ENCODE results near the gene TMEM143. TPM values are rescaled to one million over a fixed set of nuclear protein-coding genes. Genes with fewer than 3 reads are reported as not detected.

TMEM143 gene
- total RNA-seq (2022; extraction: Qiagen RNA extraction; ENCODE audit: low read depth): 3.7 to 5.7 TPM (median 3.9 TPM) in 5 replicates

DNA sequence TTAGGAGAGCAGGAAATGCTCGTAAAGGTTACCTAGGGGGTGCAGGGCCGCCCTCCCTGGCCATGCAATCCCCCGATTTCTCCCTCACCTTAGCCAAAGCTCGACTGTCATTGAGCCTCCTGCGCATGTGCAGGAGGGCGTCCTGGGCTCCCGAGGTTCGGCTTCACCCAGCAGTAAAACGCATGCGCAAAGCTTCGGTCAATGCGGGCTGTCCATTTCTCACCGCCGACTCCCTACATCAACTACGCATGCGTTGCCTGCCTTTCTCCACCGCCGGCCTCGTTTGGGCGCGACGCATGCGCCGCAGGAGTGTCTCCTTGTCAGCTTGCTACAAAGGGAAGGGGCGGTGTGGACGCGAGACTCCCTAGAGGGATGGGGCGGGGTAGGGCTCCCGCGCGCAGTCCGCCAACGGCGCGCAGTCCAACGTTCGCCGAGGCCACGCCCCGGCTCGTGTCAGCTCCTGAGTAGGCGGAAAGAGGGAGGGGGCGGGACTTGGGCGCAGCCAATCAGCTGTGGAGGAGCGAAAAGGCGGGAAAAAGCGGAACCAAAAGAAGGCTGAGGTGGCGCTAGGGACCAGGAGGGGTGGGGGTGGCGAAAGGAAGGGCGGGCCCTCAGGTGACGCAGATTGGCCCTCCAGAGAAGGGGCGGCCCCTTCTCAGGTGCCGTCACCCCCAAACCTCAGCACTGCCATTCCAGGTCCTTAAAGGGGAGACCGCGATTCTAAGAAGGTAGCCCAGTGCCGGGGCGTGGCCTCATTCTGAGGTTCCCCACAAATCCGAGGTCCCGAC is at the start of gene TMEM143, which contains the start of gene SYNGR4:
TSS of gene TMEM143 (minus strand) at position 131 of the 788 bp plus-strand sequence. CDS start at position 111, 20 bp downstream.
TSS of gene SYNGR4 (plus strand) at position 558 of the 788 bp plus-strand sequence. CDS start 1,476 bp downstream, outside the sequence.

GRCh38 chr19:48393559-48394330 is 30.0 kb upstream of the TMEM143 start, which contains the start of gene GRIN2D:
Gene GRIN2D, plus strand, starts transcription at chr19:48393668. Its CDS starts 4,725 bp downstream, at chr19:48398393.

DNA sequence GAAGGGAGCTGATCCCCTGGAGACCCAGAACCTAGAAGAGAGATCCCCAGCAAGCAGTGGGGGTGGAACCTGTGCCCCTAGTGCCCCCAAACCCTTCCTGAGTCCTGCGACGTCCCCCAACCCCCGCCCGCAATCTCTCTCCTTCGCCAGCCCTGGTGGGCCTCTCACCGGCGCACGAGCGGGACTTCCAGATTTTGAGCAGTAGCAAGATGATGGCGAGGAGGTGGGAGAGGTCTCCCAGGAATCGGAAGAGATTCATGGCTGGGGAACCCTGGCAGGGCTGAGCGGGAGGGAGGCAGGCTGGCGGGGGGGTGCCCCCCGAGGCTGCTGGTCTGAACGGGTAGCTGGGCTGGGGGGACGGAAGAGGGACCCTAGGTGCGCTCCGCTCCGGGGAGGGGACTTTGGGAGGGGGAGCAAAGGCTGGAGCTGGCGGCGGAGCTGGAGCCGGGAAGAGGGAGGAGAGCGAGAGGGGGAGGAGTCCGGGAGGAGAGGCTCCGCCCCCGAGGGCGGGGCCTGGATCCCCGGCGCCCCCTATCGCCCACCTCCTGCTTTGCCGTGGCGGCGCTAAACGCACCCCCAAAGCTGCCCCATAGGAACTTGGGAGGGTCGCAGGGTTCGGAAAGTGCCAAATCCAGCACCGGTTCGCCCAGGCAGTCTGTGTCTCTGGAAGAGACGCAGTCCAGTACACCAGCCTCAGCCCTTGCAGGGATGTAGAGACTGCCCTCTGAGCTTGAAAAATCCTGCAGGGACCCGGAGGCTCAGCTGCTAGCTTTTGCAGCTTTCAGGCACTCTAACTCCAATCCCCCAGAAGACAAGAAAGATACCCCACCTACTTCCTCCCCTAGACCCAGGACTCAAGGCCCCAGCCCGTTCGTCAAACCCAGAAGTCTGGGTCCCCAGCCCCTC is 27.6 kb upstream of the TMEM143 start, which contains the start of gene KDELR1:
TSS of gene KDELR1 (minus strand) at position 452 of the 906 bp plus-strand sequence. CDS start at position 259, 193 bp downstream.

GRCh38 chr19:48325265-48325910 is 38.4 kb downstream of the TMEM143 start, which contains the start of gene EMP3:
Gene EMP3, plus strand, starts transcription at chr19:48325552. Its CDS starts 1,293 bp downstream, at chr19:48326845.

Other genes with a start within 250 kb of the TMEM143 start
- 60.8 to 71.7 TPM (median 66.9 TPM) in 5 replicates for gene LIG1, start 193.6 kb downstream of the TMEM143 start, total RNA-seq (2022; extraction: Qiagen RNA extraction; ENCODE audit: low read depth)
- gene ZSWIM9, start 193.3 kb downstream of the TMEM143 start, total RNA-seq (2022; extraction: Qiagen RNA extraction; ENCODE audit: low read depth): 5.8 to 9.1 TPM (median 6.9 TPM) in 5 replicates
- 15.9 to 18.1 TPM (median 16.8 TPM) in 5 replicates for gene CARD8, start 108.0 kb downstream of the TMEM143 start, total RNA-seq (2022; extraction: Qiagen RNA extraction; ENCODE audit: low read depth)
- 4.8 to 7.2 TPM (median 5.7 TPM) in 5 replicates for gene ZNF114, start 93.9 kb downstream of the TMEM143 start, total RNA-seq (2022; extraction: Qiagen RNA extraction; ENCODE audit: low read depth)
- gene EMP3, start 38.4 kb downstream of the TMEM143 start, total RNA-seq (2022; extraction: Qiagen RNA extraction; ENCODE audit: low read depth): 441 to 494 TPM (median 477 TPM) in 5 replicates
- gene SYNGR4, start 427 bp upstream of the TMEM143 start, total RNA-seq (2022; extraction: Qiagen RNA extraction; ENCODE audit: low read depth): 1.9 to 4.4 TPM (median 3.1 TPM) in 5 replicates
- 354 to 463 TPM (median 436 TPM) in 5 replicates for gene KDELR1, start 27.6 kb upstream of the TMEM143 start, total RNA-seq (2022; extraction: Qiagen RNA extraction; ENCODE audit: low read depth)
- 7.3 to 11.8 TPM (median 10.0 TPM) in 5 replicates for gene GRIN2D, start 29.7 kb upstream of the TMEM143 start, total RNA-seq (2022; extraction: Qiagen RNA extraction; ENCODE audit: low read depth)
- 111 to 131 TPM (median 121 TPM) in 5 replicates for gene GRWD1, start 82.0 kb upstream of the TMEM143 start, total RNA-seq (2022; extraction: Qiagen RNA extraction; ENCODE audit: low read depth)
- 1.1 to 2.0 TPM (median 1.2 TPM) in 5 replicates for gene KCNJ14, start 91.6 kb upstream of the TMEM143 start, total RNA-seq (2022; extraction: Qiagen RNA extraction; ENCODE audit: low read depth)
- gene CYTH2, start 105.4 kb upstream of the TMEM143 start, total RNA-seq (2022; extraction: Qiagen RNA extraction; ENCODE audit: low read depth): 51.2 to 62.6 TPM (median 58.0 TPM) in 5 replicates
- 2.1 to 4.7 TPM (median 4.2 TPM) in 5 replicates for gene LMTK3, start 147.9 kb upstream of the TMEM143 start, total RNA-seq (2022; extraction: Qiagen RNA extraction; ENCODE audit: low read depth)
- 14.1 to 20.7 TPM (median 15.9 TPM) in 5 replicates for gene SULT2B1, start 188.2 kb upstream of the TMEM143 start, total RNA-seq (2022; extraction: Qiagen RNA extraction; ENCODE audit: low read depth)
- gene SPACA4, start 242.8 kb upstream of the TMEM143 start, total RNA-seq (2022; extraction: Qiagen RNA extraction; ENCODE audit: low read depth): not detected in 5 replicates